ENCODE results near the gene MAP2K5. TPM values are rescaled to one million over a fixed set of nuclear protein-coding genes. Genes with fewer than 3 reads are reported as not detected.

The MAP2K5 gene
- total RNA-seq = 10 to 100 TPM; 14.5 to 24.7 TPM

DNA sequence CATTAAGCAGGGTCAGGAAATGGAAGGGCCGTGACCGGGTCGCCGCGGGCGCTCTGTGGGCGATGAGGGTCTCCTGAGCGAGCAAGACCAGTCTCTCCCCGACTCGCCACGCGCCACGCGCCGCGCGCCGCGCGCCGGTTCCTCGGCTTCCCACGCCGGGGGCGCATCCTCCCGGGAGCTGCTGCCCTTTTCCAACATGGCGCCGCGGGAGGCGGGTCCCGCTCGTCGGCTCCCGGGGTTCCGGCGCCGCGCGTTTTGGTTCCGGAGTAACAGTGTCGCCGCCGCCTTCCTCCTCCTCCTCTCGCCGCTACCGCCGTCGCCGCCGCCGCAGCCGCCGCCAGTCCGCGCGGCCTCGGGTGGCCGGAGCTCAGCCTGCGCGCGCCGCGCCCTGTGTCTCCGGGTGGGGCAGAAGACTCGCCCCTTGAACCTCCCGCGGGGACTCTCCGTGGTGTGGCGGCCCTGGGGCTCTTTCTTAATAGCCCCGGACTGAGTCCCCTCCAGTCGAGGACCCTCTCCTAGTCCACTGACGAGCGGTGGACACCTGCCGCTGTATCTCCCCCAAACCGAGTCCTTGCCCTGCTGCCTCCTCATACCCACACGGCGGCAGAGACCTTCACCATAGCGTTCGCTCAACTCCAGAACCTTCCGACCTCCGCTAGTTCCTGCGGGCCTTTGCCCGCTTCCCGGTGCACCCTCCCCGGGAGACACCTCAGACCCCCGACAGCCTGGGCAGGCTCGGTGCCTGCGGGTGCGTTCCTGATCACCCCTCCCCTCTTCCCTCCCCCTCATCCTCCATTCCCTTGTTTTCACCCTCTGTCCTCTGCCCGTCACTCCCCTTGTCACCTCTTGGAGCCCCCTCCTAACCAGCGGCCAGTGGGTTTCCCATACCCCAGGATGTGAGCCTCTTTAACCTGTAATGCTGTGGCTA is at the start of gene MAP2K5:
Gene MAP2K5 (plus strand): TSS at position 284 of the 928 bp plus-strand sequence. CDS start 633 bp downstream, at position 917.
- H3K4me3 Mint-ChIP-seq = peak within 1 kb of the TSS; percentile 98
- no peaks in the 10 kb centered on the region for H3K9me3 Mint-ChIP-seq
- peak within 1 kb of the TSS; percentile 95 to 96 for H3K27ac Mint-ChIP-seq
- peaks cover 29 to 46% of the 10 kb centered on the region in 2 donors for H3K4me1 Mint-ChIP-seq (ENCODE audit: low read depth in 2 of 2)
- no peaks in the 10 kb centered on the region for H3K36me3 Mint-ChIP-seq
- peak; percentile 81 to 91 for ATAC-seq
- peak; percentile 88 for DNase-seq (ENCODE audit: low spot score)
- no peaks in the 10 kb centered on the region for H3K27me3 Mint-ChIP-seq

DNA sequence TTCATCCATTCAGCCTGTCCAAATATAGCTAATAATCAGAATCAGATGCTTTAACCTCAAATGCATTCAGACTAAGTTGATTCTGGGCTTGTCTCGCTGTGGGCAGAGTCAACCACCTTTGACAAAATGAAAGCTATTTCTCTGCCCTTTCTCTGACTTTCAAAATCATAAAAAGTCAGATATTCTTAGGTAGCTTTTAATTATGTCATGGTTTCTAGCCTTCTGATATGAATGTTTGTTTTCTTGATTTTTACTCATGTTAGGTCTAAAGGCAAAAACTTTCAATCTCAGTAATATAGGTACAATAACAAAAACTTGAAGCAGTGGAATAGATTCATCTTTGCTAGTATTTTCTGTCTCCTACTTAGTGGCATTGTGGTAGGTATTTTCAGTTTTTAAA is 46.9 kb upstream of the MAP2K5 start:
- no peak overlapping the region for H3K4me3 Mint-ChIP-seq
- DNase-seq (ENCODE audit: low spot score) (no peak), ATAC-seq (no peak)
- no peak overlapping the region for H3K27ac Mint-ChIP-seq
- H3K27me3 Mint-ChIP-seq = no peaks in the 10 kb centered on the region
- H3K36me3 Mint-ChIP-seq = no peaks in the 10 kb centered on the region
- H3K4me1 Mint-ChIP-seq (ENCODE audit: low read depth in 2 of 2) = peaks cover 0 to 4% of the 10 kb centered on the region in 2 donors
- H3K9me3 Mint-ChIP-seq = no peaks in the 10 kb centered on the region

GRCh38 chr15:67501177-67501835 is 41.2 kb upstream of the MAP2K5 start:
- H3K9me3 Mint-ChIP-seq = no peaks in the 10 kb centered on the region
- peaks cover 0 to 3% of the 10 kb centered on the region in 2 donors for H3K4me1 Mint-ChIP-seq (ENCODE audit: low read depth in 2 of 2)
- no peak overlapping the region for H3K27ac Mint-ChIP-seq
- no peak for ATAC-seq
- H3K36me3 Mint-ChIP-seq = no peaks in the 10 kb centered on the region
- no peak for DNase-seq (ENCODE audit: low spot score)
- no peaks in the 10 kb centered on the region for H3K27me3 Mint-ChIP-seq
- H3K4me3 Mint-ChIP-seq = no peak overlapping the region

DNA sequence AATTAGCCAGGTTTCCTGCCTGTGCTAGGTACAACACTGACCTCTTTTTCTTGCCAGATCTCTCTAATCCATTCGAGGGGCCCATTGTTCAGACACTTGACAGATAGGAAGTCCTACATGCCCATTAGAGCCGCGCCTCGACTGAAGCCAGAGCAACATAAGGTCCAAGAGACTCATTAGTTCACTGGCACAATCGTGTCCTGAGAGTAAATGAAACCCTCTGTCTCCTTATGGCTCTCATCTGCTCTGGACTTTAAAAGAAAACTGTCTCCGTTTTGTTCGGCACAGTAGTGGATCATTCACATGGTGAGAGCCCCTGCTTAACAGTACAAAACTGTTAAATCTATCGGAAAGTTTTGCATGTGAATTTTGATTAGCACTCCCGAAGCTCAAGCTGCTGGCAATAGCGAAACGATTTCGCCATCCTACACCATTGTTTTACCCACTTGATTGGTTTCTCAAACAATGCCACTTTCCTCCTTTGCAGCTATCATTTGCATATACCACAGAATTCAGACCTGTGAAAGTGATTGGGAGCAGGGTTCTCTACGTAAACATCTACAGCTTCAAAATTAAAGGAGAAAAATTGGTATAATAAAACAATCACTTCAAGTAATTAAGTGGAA is 40.6 kb upstream of the MAP2K5 start:
- DNase-seq (ENCODE audit: low spot score) = no peak
- no peaks in the 10 kb centered on the region for H3K36me3 Mint-ChIP-seq
- no peaks in the 10 kb centered on the region for H3K27me3 Mint-ChIP-seq
- ATAC-seq = no peak
- no peak overlapping the region for H3K4me3 Mint-ChIP-seq
- H3K27ac Mint-ChIP-seq = no peak overlapping the region
- no peaks in the 10 kb centered on the region for H3K4me1 Mint-ChIP-seq (ENCODE audit: low read depth in 2 of 2)
- H3K9me3 Mint-ChIP-seq = no peaks in the 10 kb centered on the region

- H3K27me3 Mint-ChIP-seq = no peaks in the 10 kb centered on the region
- ATAC-seq (no peak), DNase-seq (ENCODE audit: low spot score) (no peak)
- H3K36me3 Mint-ChIP-seq = no peaks in the 10 kb centered on the region
- no peak overlapping the region for H3K27ac Mint-ChIP-seq
- H3K4me3 Mint-ChIP-seq = no peak overlapping the region
- no peaks in the 10 kb centered on the region for H3K9me3 Mint-ChIP-seq
- H3K4me1 Mint-ChIP-seq (ENCODE audit: low read depth in 2 of 2) = no peaks in the 10 kb centered on the region
These were observed 38.4 kb upstream of the MAP2K5 start for GRCh38 chr15:67504056-67504455.

DNA sequence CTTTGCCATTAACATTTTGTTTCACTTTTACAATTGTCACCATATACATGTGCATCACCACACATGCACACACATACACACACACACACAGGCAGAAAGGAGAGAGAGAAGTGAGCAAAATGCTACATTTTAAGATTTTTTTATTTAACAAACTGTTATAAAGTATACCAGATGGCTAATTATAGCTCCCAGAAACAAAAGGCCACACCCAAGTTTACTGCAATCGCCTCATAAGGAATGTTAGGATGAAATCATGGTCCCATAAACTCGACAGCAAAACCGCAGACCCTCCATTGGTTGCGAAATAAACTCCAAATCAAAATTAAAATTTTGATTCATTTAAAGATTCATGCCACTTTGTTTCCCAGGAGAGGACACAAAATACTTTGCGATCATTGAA is 37.7 kb upstream of the MAP2K5 start:
- DNase-seq (ENCODE audit: low spot score) (no peak), ATAC-seq (no peak)
- H3K36me3 Mint-ChIP-seq = no peaks in the 10 kb centered on the region
- no peaks in the 10 kb centered on the region for H3K27me3 Mint-ChIP-seq
- no peak overlapping the region for H3K27ac Mint-ChIP-seq
- H3K4me3 Mint-ChIP-seq = no peak overlapping the region
- H3K9me3 Mint-ChIP-seq = no peaks in the 10 kb centered on the region
- no peaks in the 10 kb centered on the region for H3K4me1 Mint-ChIP-seq (ENCODE audit: low read depth in 2 of 2)

DNA sequence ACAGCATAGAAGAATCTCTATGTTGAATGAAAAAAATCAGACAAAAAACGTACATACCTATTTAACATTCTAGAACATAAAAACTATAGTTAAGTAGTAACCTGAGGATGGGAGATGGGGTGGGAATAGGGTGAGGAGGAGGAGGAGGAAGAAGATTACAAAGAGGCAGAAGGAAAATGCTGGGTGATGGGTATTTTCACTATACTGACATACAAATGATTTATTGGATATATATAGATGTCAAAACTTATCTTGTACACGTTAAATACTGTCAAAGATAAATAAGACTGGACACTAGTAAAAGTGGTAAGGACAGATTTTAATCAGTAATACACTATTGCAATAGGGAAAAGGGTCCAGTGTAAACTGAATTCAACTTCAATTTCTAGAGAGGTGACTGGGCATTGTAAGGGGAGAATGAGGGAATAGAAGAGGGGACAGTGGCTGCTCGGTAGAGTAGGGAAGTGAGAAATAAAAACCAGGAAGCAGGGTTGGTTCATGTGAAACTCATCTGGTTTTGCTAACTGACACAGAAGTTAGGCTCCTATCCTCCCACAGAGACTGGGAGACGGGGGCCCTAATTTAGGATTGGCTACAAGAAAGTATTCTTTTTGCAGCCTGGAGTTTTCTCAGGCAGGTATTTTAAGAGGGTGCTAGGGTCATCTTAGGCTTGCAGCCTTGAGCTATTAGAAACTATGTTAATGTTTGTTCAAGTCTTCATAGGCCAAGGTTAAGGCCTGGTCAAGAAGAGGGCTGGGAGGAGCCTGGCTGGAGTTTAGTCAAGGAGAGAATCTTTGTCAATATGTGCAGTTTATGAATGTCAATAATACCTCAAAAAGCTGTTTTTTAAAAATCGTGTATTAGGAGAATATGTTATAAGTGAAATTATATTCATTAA is 36.6 kb upstream of the MAP2K5 start:
- H3K9me3 Mint-ChIP-seq = no peaks in the 10 kb centered on the region
- H3K4me1 Mint-ChIP-seq (ENCODE audit: low read depth in 2 of 2) = no peaks in the 10 kb centered on the region
- H3K4me3 Mint-ChIP-seq = no peak overlapping the region
- no peak overlapping the region for H3K27ac Mint-ChIP-seq
- no peaks in the 10 kb centered on the region for H3K36me3 Mint-ChIP-seq
- H3K27me3 Mint-ChIP-seq = no peaks in the 10 kb centered on the region
- DNase-seq (ENCODE audit: low spot score) (no peak), ATAC-seq (no peak)

GRCh38 chr15:67506775-67507747 is 35.4 kb upstream of the MAP2K5 start:
- DNase-seq (ENCODE audit: low spot score) (no peak), ATAC-seq (no peak)
- peaks cover 0 to 5% of the 10 kb centered on the region in 2 donors for H3K4me1 Mint-ChIP-seq (ENCODE audit: low read depth in 2 of 2)
- no peaks in the 10 kb centered on the region for H3K36me3 Mint-ChIP-seq
- no peaks in the 10 kb centered on the region for H3K9me3 Mint-ChIP-seq
- H3K27me3 Mint-ChIP-seq = no peaks in the 10 kb centered on the region
- no peak overlapping the region for H3K4me3 Mint-ChIP-seq
- H3K27ac Mint-ChIP-seq = no peak overlapping the region

GRCh38 chr15:67508407-67508806 is 34.1 kb upstream of the MAP2K5 start:
- peaks cover 0 to 5% of the 10 kb centered on the region in 2 donors for H3K4me1 Mint-ChIP-seq (ENCODE audit: low read depth in 2 of 2)
- no peak overlapping the region for H3K4me3 Mint-ChIP-seq
- DNase-seq (ENCODE audit: low spot score) = no peak
- H3K27me3 Mint-ChIP-seq = no peaks in the 10 kb centered on the region
- no peak for ATAC-seq
- H3K36me3 Mint-ChIP-seq = no peaks in the 10 kb centered on the region
- no peak overlapping the region for H3K27ac Mint-ChIP-seq
- H3K9me3 Mint-ChIP-seq = no peaks in the 10 kb centered on the region

DNA sequence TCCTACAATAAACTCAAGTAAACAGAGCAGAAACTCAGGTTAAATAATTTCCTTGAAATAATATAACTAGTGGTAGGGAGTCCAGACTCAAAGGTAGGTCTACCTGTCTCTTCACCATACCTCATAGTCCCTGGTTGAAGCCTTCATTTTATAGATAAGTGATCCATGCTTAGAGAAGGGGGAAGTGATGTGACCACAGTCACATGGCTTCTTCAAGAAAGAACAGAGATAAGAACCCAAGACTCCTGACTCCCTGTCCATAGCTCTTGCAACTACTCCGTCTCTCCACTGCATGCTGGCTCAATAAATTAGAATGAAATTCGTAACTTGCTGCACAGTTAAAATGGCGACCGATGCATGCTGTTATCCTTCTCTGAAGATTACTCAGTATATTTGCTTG is 32.6 kb upstream of the MAP2K5 start:
- H3K27ac Mint-ChIP-seq = no peak overlapping the region

DNA sequence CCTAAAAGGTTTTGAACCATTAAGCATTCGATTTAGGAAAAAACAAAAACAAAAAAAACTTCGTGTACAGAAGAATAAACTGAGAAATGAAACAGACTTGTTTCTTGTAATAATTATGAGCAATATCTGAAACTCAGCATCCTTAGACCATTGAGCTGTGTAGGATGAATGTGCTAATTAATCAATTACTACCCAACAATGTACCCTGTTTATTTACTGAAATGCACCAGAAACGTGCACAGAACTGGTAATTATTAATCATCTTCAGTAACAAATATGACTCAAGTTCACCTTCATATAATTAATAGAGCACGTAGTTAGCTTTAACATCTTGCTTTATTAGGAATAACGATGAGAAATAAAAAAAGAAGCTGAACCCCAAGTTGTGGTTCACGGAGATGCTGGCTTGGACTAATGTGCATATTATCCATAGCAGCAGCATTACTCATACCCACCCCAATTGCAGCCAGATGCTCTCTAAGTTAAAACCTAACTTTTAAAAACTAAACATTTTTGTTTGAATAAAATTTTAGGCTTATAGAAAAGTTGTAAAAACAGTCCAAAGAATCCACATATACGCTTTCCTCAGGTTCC is 31.8 kb upstream of the MAP2K5 start:
- Mint-ChIP-seq H3K4me1 (ENCODE audit: low read depth in 2 of 2) (peaks cover 0 to 5% of the 10 kb centered on the region in 2 donors), H3K4me3 (no peak overlapping the region), H3K9me3 (no peaks in the 10 kb centered on the region), H3K27me3 (no peaks in the 10 kb centered on the region), H3K36me3 (no peaks in the 10 kb centered on the region), H3K27ac (no peak overlapping the region)
- DNase-seq (ENCODE audit: low spot score) = no peak
- ATAC-seq = no peak

More for the DNA sequence above, 32.6 kb upstream of the MAP2K5 start:
- no peaks in the 10 kb centered on the region for H3K36me3 Mint-ChIP-seq
- DNase-seq (ENCODE audit: low spot score) (no peak), ATAC-seq (no peak)
- H3K9me3 Mint-ChIP-seq = no peaks in the 10 kb centered on the region
- no peaks in the 10 kb centered on the region for H3K27me3 Mint-ChIP-seq
- no peak overlapping the region for H3K4me3 Mint-ChIP-seq
- peaks cover 0 to 5% of the 10 kb centered on the region in 2 donors for H3K4me1 Mint-ChIP-seq (ENCODE audit: low read depth in 2 of 2)

DNA sequence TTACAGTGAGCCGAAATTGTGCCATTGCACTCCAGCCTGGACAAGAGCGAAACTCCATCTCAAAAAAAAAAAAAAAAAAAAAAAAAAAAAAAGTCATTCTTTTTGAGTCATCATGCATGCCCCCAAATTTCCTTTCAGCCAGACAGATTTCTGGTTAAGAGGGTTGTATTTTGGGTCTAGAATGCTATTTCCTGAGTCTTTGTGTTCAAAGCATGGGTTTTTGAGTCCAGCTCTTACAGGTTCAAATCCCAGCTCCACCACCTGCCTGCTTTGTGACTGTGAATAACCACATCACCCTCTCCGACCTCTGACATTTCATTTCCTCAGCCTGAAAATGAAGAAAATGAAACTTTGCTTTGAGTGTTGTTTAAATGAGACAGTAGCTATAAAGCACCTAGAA is 30.9 kb upstream of the MAP2K5 start:
- H3K27ac Mint-ChIP-seq = peak overlapping the region in 1 of 2 donors; percentile 6
- H3K9me3 Mint-ChIP-seq = no peaks in the 10 kb centered on the region
- DNase-seq (ENCODE audit: low spot score) = no peak
- H3K36me3 Mint-ChIP-seq = no peaks in the 10 kb centered on the region
- H3K4me1 Mint-ChIP-seq (ENCODE audit: low read depth in 2 of 2) = peaks cover 0 to 5% of the 10 kb centered on the region in 2 donors
- no peak overlapping the region for H3K4me3 Mint-ChIP-seq
- ATAC-seq = no peak
- H3K27me3 Mint-ChIP-seq = no peaks in the 10 kb centered on the region
